ENCODE data around the gene EXOC6B. TPM values are rescaled to one million over a fixed set of nuclear protein-coding genes. Genes with fewer than 3 reads are reported as not detected.
A peak's percentile ranks its signal among the peaks of the same experiment; 100 is the strongest.

Gene EXOC6B
- total RNA-seq, 4 donors from 2014 or later: 21.0 to 57.7 (median 36.1) TPM

DNA sequence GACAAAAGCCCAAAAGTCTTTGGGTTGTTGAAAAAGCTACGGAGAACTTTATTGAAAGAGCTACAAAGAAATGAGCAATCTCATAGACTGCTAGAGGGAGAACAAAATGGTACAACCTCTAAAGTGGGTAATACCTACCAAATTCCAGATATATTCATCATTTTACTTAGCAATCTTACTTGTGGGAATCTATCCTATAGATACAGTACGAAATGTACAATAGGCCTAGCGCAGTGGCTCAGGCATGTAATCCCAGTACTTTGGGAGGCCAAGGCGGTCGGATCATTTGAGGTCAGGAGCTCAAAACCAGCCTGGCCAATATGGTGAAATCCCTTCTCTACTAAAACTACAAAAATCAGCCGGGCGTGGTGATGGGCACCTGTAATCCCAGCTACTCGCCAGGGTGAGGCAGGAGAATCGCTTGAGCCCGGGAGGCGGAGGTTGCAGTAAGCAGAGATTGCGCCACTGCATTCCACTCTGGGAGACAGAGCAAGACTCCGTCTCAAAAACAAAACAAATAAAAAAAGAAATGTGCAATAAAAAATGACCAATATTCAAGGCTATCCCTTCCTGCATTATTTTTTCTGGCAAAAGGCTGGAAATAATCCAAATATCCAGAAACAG, 10.1 kb downstream of the EXOC6B start:
- TF ChIP-seq, protein P1, sequence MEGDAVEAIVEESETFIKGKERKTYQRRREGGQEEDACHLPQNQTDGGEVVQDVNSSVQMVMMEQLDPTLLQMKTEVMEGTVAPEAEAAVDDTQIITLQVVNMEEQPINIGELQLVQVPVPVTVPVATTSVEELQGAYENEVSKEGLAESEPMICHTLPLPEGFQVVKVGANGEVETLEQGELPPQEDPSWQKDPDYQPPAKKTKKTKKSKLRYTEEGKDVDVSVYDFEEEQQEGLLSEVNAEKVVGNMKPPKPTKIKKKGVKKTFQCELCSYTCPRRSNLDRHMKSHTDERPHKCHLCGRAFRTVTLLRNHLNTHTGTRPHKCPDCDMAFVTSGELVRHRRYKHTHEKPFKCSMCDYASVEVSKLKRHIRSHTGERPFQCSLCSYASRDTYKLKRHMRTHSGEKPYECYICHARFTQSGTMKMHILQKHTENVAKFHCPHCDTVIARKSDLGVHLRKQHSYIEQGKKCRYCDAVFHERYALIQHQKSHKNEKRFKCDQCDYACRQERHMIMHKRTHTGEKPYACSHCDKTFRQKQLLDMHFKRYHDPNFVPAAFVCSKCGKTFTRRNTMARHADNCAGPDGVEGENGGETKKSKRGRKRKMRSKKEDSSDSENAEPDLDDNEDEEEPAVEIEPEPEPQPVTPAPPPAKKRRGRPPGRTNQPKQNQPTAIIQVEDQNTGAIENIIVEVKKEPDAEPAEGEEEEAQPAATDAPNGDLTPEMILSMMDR (IDR thresholded peaks at IDR 0.05): peak in 1 of 6 experiments; percentile 58
- no peak for TF ChIP-seq POLR2A (IDR thresholded peaks at IDR 0.05)
- Histone ChIP-seq H3K27ac (no peak overlapping the region), H3K27me3 (no peaks in the 10 kb centered on the region), H3K9me3 (no peaks in the 10 kb centered on the region), H3K4me3 (no peak overlapping the region), H3K36me3 (no peaks in the 10 kb centered on the region), H3K4me1 (peaks cover 0 to 36% (median 0%) of the 10 kb centered on the region in 3 donors)
- no peak for DNase-seq
- 78 to 88% methylated on average over 13 of the region's 13 CpGs for WGBS, 2 donors
- intact Hi-C loops (cut with DNase I): no loop called here

DNA sequence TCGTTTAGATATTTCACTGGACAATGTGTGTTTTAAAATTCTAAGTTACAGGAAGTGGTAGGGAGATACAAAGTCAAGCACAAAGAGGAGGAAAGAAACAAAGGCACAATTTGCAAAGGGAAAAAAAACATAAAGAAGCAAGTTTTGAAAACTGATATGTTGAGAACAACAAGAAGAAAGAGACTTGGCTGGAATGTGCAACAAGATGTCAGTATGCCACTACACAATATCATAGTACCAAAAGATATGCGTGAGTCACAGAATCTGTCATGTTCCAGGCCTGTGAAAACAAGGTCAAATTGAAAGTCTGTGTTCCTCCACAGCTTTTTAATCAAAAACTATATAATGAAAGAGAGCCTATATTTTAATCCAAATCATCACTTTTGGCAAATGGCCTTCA, 12.0 kb downstream of the EXOC6B start:
- H3K9me3 ChIP-seq: peaks cover 0 to 3% (median 3%) of the 10 kb centered on the region in 3 donors
- no peak for DNase-seq
- WGBS, 2 donors: 30 to 54% methylated on average over 2 of the region's 2 CpGs
- H3K4me1 ChIP-seq: peaks cover 0 to 25% (median 0%) of the 10 kb centered on the region in 3 donors
- H3K36me3 ChIP-seq: no peaks in the 10 kb centered on the region
- no peak overlapping the region for H3K27ac ChIP-seq
- no peaks in the 10 kb centered on the region for H3K27me3 ChIP-seq
- TF ChIP-seq, protein P1 (IDR thresholded peaks at IDR 0.05): no peak
- TF ChIP-seq POLR2A (IDR thresholded peaks at IDR 0.05): no peak
- no peak overlapping the region for H3K4me3 ChIP-seq
- intact Hi-C loops (cut with DNase I): no loop called here

DNA sequence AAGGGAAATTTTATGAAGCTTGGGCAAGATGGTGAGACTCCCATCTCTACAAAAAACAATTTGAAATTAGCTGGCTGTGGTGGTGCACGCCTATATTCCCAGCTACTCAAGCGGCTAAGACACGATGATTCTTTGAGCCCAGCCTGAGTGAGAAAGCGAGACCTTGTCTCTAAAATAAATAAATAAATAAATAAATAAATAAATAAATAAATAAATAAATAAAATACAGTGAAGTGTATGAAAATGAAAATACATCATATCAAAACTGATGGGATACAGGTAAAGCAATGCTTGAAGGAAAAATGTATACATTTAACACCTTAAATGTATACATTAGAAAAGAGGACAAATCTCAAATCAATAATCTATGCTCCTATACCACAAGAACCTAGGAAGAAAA, 15.7 kb downstream of the EXOC6B start:
- Histone ChIP-seq H3K27ac (no peak overlapping the region), H3K4me1 (peaks cover 0 to 13% (median 0%) of the 10 kb centered on the region in 3 donors), H3K4me3 (no peak overlapping the region), H3K27me3 (no peaks in the 10 kb centered on the region), H3K9me3 (peaks cover 0 to 10% (median 8%) of the 10 kb centered on the region in 3 donors), H3K36me3 (no peaks in the 10 kb centered on the region)
- intact Hi-C loops (cut with DNase I): no loop called here
- 91 to 99% methylated on average over 4 of the region's 4 CpGs for WGBS, 2 donors
- TF ChIP-seq POLR2A (IDR thresholded peaks at IDR 0.05): no peak
- TF ChIP-seq, protein P1 (IDR thresholded peaks at IDR 0.05): no peak
- no peak for DNase-seq

DNA sequence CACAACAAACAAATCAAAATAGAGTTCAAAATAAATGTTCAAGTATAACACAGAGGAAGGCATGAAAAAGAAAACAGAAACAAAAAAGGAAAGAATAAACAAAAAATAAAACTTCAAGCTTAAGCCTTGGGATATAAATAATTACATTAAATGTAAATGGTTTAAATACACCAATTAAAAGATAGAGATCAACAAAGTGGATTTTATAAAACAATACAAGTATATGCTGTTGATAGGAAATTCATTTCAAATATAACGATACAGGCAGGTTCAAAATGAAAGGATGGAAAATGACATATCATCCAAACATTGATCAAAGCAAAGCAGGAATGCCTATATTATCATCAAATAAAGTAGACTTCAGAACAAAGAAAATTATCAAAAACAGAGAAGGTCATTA, 16.7 kb downstream of the EXOC6B start:
- H3K4me3 ChIP-seq: no peak overlapping the region
- peaks cover 0 to 10% (median 8%) of the 10 kb centered on the region in 3 donors for H3K9me3 ChIP-seq
- no peak overlapping the region for H3K27ac ChIP-seq
- WGBS, 2 donors: 86 to 100% methylated on average over 1 of the region's 1 CpG
- no peaks in the 10 kb centered on the region for H3K36me3 ChIP-seq
- TF ChIP-seq, protein P1 (IDR thresholded peaks at IDR 0.05): no peak
- TF ChIP-seq POLR2A (IDR thresholded peaks at IDR 0.05): no peak
- peaks cover 0 to 8% (median 0%) of the 10 kb centered on the region in 3 donors for H3K4me1 ChIP-seq
- H3K27me3 ChIP-seq: no peaks in the 10 kb centered on the region
- DNase-seq: no peak
- intact Hi-C loops (cut with DNase I): no loop called here

DNA sequence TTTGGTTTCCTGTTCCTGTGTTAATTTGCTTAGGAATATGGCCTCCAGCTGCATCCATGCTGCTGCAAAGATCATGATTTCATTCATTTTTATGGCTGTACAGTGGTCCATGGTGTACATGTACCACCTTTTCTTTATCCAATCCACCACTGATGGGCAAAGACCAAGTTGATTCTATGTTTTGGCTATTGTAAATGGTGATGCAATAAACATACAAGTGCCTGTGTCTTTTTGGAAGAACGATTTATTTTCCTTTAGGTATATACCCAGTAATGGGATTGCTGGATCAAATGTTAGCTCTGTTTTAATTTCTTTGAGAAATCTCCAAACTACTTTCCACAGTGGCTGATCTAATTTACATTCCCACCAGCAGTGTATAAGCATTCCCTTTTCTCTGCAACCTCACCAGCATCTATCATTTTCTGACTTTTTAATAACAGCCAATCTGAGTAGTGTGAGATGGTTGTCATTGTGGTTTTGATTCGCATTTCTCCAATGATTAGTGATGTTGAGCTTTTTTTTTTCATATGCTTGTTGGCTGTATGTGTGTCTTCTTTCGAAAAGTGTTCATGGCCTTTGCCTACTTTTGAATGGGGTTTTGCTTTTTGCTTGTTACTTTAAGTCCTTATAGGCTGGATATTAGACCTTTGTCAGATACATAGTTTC, 19.4 kb downstream of the EXOC6B start:
- Histone ChIP-seq H3K9me3 (peaks cover 0 to 10% (median 8%) of the 10 kb centered on the region in 3 donors), H3K27ac (no peak overlapping the region), H3K27me3 (no peaks in the 10 kb centered on the region), H3K36me3 (no peaks in the 10 kb centered on the region), H3K4me1 (peaks cover 0 to 7% (median 0%) of the 10 kb centered on the region in 3 donors), H3K4me3 (no peak overlapping the region)
- DNase-seq: no peak
- intact Hi-C loops (cut with DNase I): no loop called here
- WGBS, 2 donors: 86 to 94% methylated on average over 3 of the region's 3 CpGs
- TF ChIP-seq, protein P1 (IDR thresholded peaks at IDR 0.05): no peak
- TF ChIP-seq POLR2A (IDR thresholded peaks at IDR 0.05): no peak

All from esophagus squamous epithelium (tissue), 5 donors.